H7 (cell line): ENCODE results near the gene KCNK16. TPM values are rescaled to one million over a fixed set of nuclear protein-coding genes. Genes with fewer than 3 reads are reported as not detected.

Experiments
- DNase-seq: peaks from one replicate; pipeline ENCODE4 v3.0.0; 2012
- H3K27me3 ChIP-seq: 2 replicates; pipeline ENCODE4 v1.6.0; 2011; ENCODE audit warnings: mild to moderate bottlenecking, low read length; ENCODE audit not compliant: control insufficient read depth, insufficient read depth
- H3K36me3 ChIP-seq: replicated peaks from 2 replicates; pipeline ENCODE4 v1.5.1; 2011; ENCODE audit warnings: low read length; ENCODE audit not compliant: control insufficient read depth, insufficient read depth
- H3K4me3 ChIP-seq: 2 replicates; pipeline ENCODE4 v1.5.1; 2011; ENCODE audit warnings: low read depth, mild to moderate bottlenecking, control low read depth, low read length, moderate library complexity; ENCODE audit not compliant: insufficient read depth
- total RNA-seq: library from RNA; depleted of rRNA; stranded (reverse); fragments of >200 nt; shearing (Covaris generic); gene quantifications from 2 replicates; pipeline ENCODE4 v1.2.3, GENCODE V29; 2014

Gene KCNK16
- total RNA-seq, 1 experiment from 2014 or later: not detected

- H3K4me3 ChIP-seq: no peak overlapping the region
- H3K36me3 ChIP-seq: no peaks in the 10 kb centered on the region
- H3K27me3 ChIP-seq: no peaks in the 10 kb centered on the region
- DNase-seq: no peak
These were observed 17.6 kb downstream of the KCNK16 start for GRCh38 chr6:39304951-39305350.

GRCh38 chr6:39303425-39304153 lies 18.9 kb downstream of the KCNK16 start:
- DNase-seq: no peak
- H3K4me3 ChIP-seq: no peak overlapping the region
- H3K36me3 ChIP-seq: no peaks in the 10 kb centered on the region
- no peaks in the 10 kb centered on the region for H3K27me3 ChIP-seq

- Histone ChIP-seq H3K4me3 (no peak overlapping the region), H3K36me3 (no peaks in the 10 kb centered on the region), H3K27me3 (no peaks in the 10 kb centered on the region)
- DNase-seq: peak; percentile 96
These were observed 19.7 kb downstream of the KCNK16 start for GRCh38 chr6:39302669-39303424.

GRCh38 chr6:39302011-39302410 lies 20.5 kb downstream of the KCNK16 start:
- no peak for DNase-seq
- H3K27me3 ChIP-seq: no peaks in the 10 kb centered on the region
- H3K36me3 ChIP-seq: no peaks in the 10 kb centered on the region
- H3K4me3 ChIP-seq: no peak overlapping the region

GRCh38 chr6:39301606-39302005 lies 20.9 kb downstream of the KCNK16 start:
- peak; percentile 95 for DNase-seq
- no peaks in the 10 kb centered on the region for H3K27me3 ChIP-seq
- H3K36me3 ChIP-seq: no peaks in the 10 kb centered on the region
- no peak overlapping the region for H3K4me3 ChIP-seq

- H3K4me3 ChIP-seq: no peak overlapping the region
- no peaks in the 10 kb centered on the region for H3K27me3 ChIP-seq
- no peak for DNase-seq
- no peaks in the 10 kb centered on the region for H3K36me3 ChIP-seq
These were observed 21.8 kb downstream of the KCNK16 start for GRCh38 chr6:39300739-39301138.

- no peak for DNase-seq
These were observed 24.4 kb downstream of the KCNK16 start for GRCh38 chr6:39298061-39298460.

GRCh38 chr6:39296745-39297640 lies 25.5 kb downstream of the KCNK16 start:
- peak; percentile 45 for DNase-seq
- Histone ChIP-seq H3K4me3 (no peak overlapping the region), H3K27me3 (no peaks in the 10 kb centered on the region; the same call in 1 of the 2 replicates), H3K36me3 (no peaks in the 10 kb centered on the region)

More at GRCh38 chr6:39298061-39298460, 24.4 kb downstream of the KCNK16 start:
- Histone ChIP-seq H3K36me3 (no peaks in the 10 kb centered on the region), H3K4me3 (no peak overlapping the region), H3K27me3 (no peaks in the 10 kb centered on the region)

- Histone ChIP-seq H3K4me3 (no peak overlapping the region), H3K27me3 (no peaks in the 10 kb centered on the region; the same call in none of the 2 replicates), H3K36me3 (no peaks in the 10 kb centered on the region)
- peak; percentile 70 for DNase-seq
These were observed 26.9 kb downstream of the KCNK16 start for GRCh38 chr6:39295611-39296011.

- Histone ChIP-seq H3K36me3 (no peaks in the 10 kb centered on the region), H3K27me3 (no peaks in the 10 kb centered on the region; the same call in none of the 2 replicates), H3K4me3 (no peak overlapping the region)
- DNase-seq: no peak
These were observed 27.6 kb downstream of the KCNK16 start for GRCh38 chr6:39294899-39295298.

GRCh38 chr6:39294133-39294532 lies 28.4 kb downstream of the KCNK16 start:
- DNase-seq: no peak
- Histone ChIP-seq H3K4me3 (no peak overlapping the region), H3K27me3 (no peaks in the 10 kb centered on the region; the same call in none of the 2 replicates), H3K36me3 (no peaks in the 10 kb centered on the region)

GRCh38 chr6:39292637-39293036 lies 29.9 kb downstream of the KCNK16 start:
- H3K27me3 ChIP-seq: no peaks in the 10 kb centered on the region; the same call in none of the 2 replicates
- no peak overlapping the region for H3K4me3 ChIP-seq
- no peaks in the 10 kb centered on the region for H3K36me3 ChIP-seq
- no peak for DNase-seq

GRCh38 chr6:39289490-39289889 lies 33.0 kb downstream of the KCNK16 start:
- Histone ChIP-seq H3K27me3 (no peaks in the 10 kb centered on the region; the same call in none of the 2 replicates), H3K4me3 (no peak overlapping the region)

GRCh38 chr6:39287601-39288000 lies 34.9 kb downstream of the KCNK16 start:
- Histone ChIP-seq H3K4me3 (no peak overlapping the region), H3K27me3 (no peaks in the 10 kb centered on the region; the same call in none of the 2 replicates), H3K36me3 (no peaks in the 10 kb centered on the region)
- no peak for DNase-seq

More at GRCh38 chr6:39289490-39289889, 33.0 kb downstream of the KCNK16 start:
- no peaks in the 10 kb centered on the region for H3K36me3 ChIP-seq
- no peak for DNase-seq
